HEK293 (cell line): ENCODE results near the gene TUBB2B.

Source experiments
- BCL11A ChIP-seq: fragments of 450-650 bp; formaldehyde crosslinking; IDR thresholded peaks from 2 replicates; pipeline ENCODE4 v1.5.1; 2016; ENCODE audit warnings: low read depth, missing biosample characterization, missing genetic modification characterization
- MYNN ChIP-seq: fragments of 450-650 bp; formaldehyde crosslinking; IDR thresholded peaks from 2 replicates; pipeline ENCODE4 v1.5.1; 2016; ENCODE audit warnings: missing biosample characterization, missing genetic modification characterization, borderline replicate concordance
- REST ChIP-seq: fragments of 450-650 bp; formaldehyde crosslinking; IDR thresholded peaks from 2 replicates; pipeline ENCODE4 v1.5.1; 2016; ENCODE audit warnings: missing biosample characterization, missing genetic modification characterization
- TSHZ1 ChIP-seq: fragments of 450-650 bp; formaldehyde crosslinking; IDR thresholded peaks from 2 replicates; pipeline ENCODE4 v1.5.1; 2016; ENCODE audit warnings: missing biosample characterization, missing genetic modification characterization, borderline replicate concordance
- YY1 ChIP-seq: fragments of 450-650 bp; formaldehyde crosslinking; IDR thresholded peaks from 2 replicates; pipeline ENCODE4 v1.5.1; 2018; ENCODE audit warnings: missing biosample characterization, missing genetic modification characterization
- ZBTB21 ChIP-seq: fragments of 450-650 bp; formaldehyde crosslinking; IDR thresholded peaks from 2 replicates; pipeline ENCODE4 v1.5.1; 2017; ENCODE audit warnings: missing biosample characterization, missing genetic modification characterization
- ZNF10 ChIP-seq: fragments of 450-650 bp; formaldehyde crosslinking; IDR thresholded peaks from 2 replicates; pipeline ENCODE4 v1.5.1; 2017; ENCODE audit warnings: missing biosample characterization, missing genetic modification characterization
- ZNF626 ChIP-seq: fragments of 450-650 bp; sonication (Bioruptor Pico); formaldehyde crosslinking; IDR thresholded peaks from 2 replicates; pipeline ENCODE4 v1.5.1; 2018; ENCODE audit warnings: missing biosample characterization, missing genetic modification characterization, inconsistent platforms

GRCh38 chr6:3232017-3232945, 4.8 kb upstream of the TUBB2B start:
- TF ChIP-seq YY1 (tag by site-specific recombination) (no peak), MYNN (no peak), ZNF626 (tag by site-specific recombination) (no peak), BCL11A (tag by site-specific recombination) (no peak), ZBTB21 (tag by site-specific recombination) (no peak), REST (tag by site-specific recombination) (no peak), ZNF10 (tag by site-specific recombination) (no peak), TSHZ1 (tag by site-specific recombination) (no peak)
